GOT3 (cell line): ENCODE data around the gene NAA25.
A peak's percentile ranks its signal among the peaks of the same experiment; 100 is the strongest.
"Not testable (repeated sequence)": the region's sequence is repeated elsewhere in the genome, so short reads cannot be mapped to it uniquely, and the experiment has no call there.

Source experiments
- DNase-seq: peaks from one replicate; lab custom pipeline; 2025; ENCODE audit warnings: mixed read lengths; lab: John Stamatoyannopoulos, UW

Gene NAA25

DNA sequence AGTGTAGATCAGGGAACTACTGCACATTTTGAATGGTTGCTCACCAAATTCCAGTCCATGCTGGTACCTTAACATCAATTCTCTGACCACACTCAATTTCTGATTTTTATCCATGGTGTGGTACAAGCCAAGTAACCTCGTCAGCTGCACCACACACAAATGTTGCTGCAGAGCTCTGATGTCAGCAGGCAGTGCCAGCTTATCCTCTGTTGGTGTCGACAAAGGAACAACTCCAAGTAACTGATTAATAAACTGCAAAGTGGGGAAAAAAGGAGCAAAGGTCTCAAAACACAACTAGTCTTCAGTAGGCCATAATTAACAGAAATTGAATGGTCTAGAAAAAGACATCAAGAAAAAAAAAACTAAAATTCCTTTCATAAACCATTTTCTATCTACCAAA is 47.4 kb downstream of the NAA25 start:
- no peak for DNase-seq

DNA sequence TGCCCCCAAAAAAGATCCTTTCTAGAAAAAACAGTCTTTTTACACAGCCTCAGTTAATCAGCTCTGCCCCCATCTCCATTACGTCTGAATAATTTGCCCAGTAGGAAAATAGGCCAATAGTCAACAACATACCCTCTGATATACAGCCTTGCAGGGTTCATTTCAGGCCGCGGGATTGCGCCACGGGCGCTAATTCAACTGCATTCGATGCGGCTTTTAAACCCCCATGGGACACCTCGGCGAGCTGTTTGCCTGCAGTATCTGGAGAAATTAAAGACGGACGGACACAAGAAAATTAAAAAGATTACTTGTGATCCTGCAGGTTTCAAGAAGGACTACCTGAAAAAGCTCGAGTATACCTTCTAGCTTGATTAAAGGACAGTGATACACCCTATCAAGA is 59.2 kb downstream of the NAA25 start:
- DNase-seq = no peak

DNA sequence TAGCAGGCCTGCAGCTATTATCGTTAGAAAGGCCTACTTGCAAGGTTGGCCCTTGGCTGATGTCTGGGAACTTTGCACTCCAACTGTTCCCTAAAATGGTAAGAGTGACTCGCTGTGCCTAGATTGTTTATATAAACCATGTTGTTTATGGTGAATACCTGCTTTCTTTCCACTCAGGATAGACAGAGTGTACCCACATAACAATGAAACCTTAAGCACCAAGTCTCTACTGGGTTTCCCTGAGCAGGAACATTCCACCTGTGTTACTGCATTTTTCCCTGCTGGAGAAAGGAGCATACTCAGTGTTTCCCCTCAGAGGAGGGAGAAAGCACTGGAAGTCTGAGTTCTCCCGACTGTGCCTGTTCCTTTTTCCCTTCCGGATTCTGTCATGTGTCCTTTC is 62.6 kb downstream of the NAA25 start:
- DNase-seq = no peak

DNA sequence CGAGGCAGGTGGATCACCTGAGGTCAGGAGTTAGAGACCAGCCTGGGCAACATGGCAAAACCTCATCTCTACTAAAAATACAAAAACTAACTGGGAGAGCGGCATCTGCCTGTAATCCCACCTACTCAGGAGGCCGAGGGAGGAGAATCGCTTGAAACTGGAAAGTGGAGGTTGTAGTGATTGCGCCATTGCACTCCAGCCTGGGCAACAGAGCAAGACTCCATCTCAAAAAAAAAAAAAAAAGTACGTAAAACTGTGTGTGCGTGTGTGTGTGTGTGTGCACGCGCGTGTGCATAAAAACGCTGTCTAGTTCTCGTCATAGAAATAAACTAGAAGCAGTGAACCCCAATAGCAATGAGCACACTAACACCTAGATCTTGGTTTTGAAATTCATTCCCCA is 72.0 kb downstream of the NAA25 start:
- not testable (repeated sequence) for DNase-seq

DNA sequence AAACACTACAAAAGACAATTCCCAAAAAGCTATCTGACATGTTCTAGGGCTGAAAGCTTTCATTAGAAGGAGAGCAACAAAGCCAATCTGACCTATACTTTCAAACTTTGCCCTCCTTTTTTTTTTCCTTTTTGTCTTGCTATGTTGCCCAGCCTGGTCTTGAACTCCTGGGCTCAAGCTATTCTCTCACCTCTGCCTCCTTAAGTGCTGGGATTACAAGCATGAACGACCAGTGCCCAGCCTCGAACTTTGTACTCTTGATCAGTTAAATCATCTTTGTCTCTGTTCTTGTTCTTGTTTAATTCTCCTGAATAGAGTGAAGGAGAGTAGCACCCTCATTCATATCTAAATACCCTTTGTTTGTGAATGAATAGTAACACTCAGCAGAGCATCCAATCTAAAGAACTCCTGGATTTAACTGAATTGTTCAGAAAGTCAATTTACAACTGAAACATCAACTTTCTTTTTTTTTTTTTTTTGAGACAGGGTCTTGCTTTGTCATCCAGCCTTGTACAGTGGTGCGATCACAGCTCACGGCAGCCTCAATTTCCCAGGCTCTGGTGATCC is 73.3 kb downstream of the NAA25 start:
- DNase-seq = no peak

DNA sequence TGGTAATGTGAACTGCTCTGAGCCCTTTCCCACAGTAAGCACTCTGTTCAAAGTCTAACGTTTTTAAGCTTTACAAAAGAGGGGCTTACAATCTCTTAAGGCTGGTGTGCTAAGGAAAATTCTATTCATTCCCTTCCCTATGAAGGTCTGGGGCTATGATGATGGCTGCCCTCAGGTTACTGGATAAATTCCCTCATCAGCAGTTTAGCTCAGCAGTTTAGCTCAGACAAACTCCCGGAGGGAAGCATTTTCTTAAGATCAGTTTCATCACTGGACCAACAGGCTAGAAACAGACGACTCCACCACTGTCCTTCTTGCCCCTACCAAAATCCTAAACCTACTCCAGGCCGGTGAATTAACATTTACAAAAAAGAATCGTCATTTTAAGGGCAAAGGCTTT is 76.3 kb downstream of the NAA25 start:
- no peak for DNase-seq

DNA sequence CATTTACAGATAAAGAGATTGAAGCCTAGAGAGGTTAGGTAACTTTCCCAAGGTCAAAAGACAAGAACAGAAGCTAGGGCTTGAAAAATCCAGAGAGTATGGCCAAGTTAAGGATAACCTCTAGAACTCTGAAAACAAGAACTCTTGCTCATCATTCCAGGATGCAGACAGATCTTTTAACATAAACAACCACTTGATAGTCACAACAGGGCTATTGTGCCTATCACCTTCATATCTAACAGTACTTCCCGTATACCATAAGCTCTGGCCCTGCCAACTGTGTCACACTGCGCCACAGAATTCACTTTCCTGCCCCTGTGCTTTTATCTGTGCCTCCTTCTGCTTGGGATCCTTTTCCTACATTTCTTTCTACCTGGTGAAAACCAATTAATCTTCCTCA is 77.1 kb downstream of the NAA25 start:
- no peak for DNase-seq

DNA sequence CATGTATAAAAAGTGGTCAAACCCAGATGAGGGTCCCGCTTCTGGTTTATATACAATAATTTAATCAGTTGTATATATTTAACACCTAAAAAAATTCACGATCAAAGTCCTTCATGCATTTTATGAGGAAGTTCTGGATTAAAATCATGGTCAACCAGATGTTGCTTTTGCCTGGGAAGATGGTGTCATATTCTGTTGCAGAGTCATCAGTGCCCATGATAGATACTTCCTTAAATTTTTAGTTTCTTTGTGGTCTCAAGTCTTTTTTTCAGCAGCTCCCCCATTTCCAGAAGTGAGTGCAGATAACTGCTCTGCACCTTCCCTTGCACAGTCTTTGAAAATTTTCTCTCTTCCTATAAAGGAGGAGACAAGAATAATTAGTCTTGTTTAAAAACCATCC is 79.3 kb downstream of the NAA25 start:
- no peak for DNase-seq

DNA sequence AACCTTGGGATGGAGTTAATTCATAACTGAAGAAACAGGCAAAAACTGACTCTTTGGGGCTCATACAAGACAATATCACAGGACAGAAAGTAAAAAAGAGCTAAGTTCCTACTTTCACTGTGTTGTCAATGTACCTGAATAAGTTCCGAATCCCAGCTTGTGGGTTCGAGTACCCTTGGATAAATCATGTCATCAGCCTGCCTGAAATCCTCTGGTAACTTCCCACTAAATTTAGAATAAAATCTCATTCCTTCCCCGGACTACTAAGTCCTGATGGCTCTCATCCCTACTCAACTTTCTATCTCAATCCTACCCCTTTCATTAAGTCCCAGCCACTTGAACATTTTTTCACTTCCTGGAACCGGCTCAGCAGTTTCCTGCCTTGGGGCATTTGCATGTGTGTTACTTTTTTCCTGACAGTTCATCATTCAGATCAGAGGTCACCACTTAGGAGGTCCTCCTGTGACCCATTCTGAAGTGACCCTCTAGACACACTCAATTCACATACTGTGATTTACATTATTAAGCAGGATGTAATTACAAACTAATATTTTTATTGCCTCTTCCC is 82.7 kb downstream of the NAA25 start:
- no peak for DNase-seq

DNA sequence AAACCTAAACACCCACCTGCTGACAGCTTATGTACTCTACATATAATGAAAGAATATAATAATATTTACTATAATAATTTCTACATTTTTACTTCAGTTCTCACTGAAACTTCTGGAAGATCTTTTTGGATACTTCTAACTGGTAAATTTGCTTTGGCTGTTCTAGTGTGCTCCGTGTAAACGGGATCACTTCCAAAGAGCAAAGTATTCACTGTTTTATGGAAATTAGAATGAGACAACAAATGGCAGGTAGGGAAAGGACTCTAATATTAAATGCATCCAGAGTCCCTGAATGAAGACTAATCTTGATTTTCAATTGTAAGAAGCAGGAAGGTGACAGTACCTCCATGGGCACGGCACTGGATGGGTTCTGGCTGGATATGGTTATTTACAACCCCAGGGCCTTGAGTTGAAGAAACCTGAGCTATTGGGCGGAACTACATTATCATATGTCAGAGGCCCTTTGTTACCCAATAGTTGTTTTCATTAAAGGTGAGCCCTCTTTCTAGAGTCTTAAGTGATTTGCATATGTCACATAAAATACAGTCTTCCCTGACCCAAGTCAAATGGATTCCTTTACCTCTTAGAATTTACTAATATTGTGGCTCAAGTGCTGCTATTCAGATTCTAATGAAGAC is 84.7 kb downstream of the NAA25 start:
- DNase-seq = no peak

DNA sequence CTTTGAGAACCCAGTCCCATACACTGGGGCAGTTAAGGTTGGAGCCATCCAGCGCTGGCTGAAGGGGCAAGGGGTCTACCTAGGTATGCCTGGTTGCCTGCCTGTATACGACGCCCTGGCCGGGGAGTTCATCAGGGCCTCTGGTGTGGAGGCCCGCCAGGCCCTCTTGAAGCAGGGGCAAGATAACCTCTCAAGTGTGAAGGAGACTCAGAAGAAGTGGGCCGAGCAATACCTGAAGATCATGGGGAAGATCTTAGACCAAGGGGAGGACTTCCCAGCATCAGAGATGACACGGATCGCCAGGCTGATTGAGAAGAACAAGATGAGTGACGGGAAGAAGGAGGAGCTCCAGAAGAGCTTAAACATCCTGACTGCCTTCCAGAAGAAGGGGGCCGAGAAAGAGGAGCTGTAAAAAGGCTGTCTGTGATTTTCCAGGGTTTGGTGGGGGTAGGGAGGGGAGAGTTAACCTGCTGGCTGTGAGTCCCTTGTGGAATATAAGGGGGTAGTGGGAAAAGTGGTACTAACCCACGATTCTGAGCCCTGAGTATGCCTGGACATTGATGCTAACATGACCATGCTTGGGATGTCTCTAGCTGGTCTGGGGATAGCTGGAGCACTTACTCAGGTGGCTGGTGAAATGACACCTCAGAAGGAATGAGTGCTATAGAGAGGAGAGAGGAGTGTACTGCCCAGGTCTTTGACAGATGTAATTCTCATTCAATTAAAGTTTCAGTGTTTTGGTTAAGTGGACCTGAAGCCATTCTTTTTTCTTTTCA is 86.2 kb downstream of the NAA25 start:
- no peak for DNase-seq

DNA sequence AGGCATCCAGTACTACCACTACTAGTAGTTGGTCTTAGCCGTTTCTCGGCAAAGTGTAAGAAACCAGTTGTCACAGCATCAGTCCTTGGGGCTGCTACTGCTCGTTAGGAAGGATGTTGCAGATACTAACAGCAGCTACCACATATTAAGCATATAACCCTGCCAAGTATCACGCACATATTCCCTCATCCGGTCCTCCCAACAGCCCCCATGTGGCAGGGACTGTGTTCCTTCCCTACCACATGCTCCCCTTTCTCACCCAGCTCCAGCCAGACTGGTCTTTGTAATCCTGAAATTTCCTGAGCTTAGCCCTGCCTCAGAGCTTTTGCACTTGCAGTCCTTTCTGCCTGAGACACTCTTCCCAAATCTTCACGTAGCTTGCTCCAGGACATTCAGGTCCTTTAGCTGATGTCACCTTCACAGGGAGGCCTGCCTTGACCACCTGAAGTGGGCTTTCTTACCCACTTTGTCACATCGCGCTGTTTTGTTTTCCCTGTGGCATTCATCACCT is 87.6 kb downstream of the NAA25 start:
- no peak for DNase-seq

DNA sequence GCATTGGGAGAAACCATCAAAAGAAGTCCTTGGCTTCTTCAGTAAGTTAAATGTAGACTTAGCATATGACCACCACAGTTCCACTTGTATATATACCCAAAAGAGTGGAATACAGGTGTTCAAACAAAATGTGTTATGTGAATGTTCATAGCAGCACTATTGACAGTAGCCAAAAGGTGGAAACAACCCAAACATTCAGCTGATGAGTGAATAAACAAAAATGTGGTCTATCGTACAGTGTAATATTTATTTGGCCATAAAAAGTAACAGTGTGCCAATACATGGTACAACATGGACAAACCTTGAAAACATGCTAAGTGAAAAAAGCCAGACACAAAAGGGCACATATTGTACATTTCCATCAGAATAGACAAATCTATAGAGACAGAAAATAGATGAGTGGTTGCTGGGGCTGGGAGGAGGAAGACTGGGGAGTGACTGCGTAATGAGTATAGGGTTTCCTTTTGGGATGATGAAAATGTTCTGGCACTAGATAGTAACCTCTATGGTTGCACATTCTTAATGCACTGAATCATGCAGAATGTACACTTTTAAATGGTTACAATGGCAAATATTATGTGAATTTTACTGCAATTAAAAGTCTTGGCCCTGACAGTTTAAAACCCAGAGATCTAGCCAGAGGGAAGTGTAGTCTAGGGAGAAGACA is 89.9 kb downstream of the NAA25 start:
- no peak for DNase-seq

DNA sequence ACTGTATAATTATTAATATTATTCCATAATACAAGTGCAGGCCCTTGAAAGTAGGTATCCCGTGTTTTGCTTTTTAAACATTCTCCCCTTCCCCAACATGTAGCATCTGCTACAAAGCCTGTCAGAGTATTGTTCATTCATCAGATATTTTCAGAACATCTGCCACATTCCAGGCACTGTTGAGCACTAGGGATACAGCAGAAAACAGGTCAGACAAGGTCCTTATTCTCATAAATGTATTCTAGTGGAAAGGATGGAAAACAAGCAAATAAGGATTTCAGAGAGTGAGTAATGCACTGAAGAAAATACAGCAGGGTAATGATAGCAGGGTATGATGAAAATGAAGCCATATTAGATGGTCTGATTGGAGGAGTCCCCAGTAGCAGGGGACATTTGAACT is 91.5 kb downstream of the NAA25 start:
- no peak for DNase-seq

DNA sequence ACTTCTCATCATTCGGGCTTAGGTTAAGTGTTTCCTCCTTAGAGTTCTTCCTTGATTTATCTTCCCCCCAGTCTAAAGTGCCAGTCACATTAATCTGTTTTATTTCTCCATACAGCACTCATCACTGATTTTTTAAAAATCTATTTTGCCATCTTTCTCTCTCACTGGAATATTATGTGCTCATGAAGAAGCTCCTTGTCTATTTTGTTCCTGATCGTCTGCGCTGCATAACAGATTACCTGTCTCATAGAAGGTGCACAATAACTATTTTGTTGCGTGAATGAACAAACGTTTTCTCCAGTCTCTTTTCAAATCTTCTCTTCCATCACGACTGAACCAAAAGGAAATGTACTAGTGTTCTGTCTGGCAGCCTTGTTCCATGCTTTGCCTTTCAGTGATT is 92.6 kb downstream of the NAA25 start:
- DNase-seq = no peak

DNA sequence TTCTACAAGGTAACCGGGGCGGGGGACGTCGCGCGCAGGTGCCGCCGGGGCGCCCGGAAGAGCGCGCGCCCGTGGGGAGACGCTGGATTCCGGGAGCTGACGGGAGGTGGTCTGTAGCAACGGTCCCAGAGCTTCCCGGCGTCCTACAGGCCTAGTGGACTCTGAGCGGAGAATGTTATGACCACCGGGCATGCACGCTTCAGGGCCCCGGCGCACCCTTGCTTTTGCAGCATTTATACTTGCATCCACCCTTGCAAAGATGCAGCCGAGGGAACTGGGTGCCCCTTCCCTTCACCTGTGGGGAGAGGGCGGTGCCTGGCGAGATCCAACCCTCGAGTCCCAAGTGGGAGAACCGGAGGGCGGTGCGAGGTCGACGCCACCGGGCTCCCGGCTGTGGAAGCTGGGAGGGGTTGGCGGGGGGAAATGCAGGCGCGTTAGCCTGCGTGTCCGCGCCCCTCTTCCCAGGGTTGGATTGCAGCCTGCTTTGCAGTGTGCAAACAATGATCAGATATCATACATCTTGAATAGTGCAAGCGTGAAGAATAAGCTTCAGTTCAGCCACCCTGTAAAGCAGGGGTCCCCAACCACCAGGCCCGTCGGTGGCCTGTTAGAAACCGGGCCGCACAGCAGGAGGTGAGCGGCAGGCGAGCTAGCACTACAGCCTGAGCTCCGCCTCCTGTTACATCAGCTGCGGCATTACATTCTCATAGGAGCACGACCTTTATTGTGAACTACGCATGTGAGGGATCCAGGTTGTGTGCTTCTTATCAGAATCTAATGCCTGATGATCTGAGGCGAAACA is 94.8 kb downstream of the NAA25 start:
- DNase-seq = no peak

DNA sequence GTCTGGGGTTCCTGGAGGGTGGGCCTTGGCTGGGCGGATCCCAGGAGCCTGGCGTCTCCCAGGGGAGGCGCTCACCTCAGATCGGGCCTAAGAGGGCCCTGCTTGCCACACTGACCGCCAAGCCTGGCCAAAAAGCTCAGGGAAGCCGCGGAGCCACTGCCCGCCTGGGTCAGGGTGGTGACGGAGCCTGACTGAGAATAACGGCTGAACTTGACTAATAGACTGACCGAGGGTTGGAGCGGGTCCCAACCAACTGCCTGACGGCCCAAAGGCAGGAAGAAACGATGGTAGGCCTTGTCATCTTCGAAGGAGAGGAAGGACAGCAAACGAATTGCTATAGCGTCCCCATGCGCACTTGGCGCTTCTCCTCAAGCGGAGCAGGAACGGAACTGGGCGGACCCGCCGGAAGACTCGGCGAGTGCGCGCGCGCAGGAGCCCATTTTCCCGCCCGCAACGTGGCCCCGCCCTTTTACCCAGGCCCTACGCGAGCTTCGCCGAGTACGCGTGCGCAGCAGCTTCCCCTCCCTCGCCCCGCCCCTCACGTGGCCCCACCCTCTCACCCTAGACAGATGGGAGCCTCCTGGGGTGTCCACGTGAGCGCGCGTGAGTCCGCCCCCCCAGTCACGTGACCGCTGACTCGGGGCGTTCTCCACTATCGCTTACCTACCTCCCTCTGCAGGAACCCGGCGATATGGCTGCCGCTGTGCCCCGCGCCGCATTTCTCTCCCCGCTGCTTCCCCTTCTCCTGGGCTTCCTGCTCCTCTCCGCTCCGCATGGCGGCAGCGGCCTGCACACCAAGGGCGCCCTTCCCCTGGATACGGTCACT is 95.6 kb downstream of the NAA25 start, which contains the start of the genes ERP29 and TMEM116:
Gene ERP29, plus strand, starts transcription at position 652 of the 826 bp plus-strand sequence. Its CDS starts 40 bp downstream, at position 692.
Gene TMEM116, minus strand, starts transcription at position 391 of the 826 bp plus-strand sequence. CDS start 7,895 bp downstream, outside the sequence.
- DNase-seq = peak; percentile 89

DNA sequence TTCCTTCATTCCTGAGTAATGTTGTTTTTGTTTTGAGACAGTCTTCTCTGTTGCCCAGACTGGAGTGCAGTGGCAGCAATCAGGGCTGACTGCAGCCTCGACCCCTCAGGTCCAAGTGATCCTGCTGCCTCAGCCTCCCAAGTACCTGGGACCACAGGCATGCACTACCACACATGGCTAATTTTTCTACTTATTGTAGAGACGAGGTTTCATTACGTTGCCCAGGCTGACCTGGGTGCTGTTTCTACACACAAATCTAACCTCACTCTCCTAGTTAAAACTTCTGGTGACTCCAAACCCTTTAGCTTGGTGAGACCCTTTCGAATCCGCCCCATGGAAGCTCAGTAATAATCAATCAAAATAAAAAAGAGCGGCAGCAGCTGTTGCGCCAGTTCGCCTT is 96.9 kb downstream of the NAA25 start:
- DNase-seq = no peak

DNA sequence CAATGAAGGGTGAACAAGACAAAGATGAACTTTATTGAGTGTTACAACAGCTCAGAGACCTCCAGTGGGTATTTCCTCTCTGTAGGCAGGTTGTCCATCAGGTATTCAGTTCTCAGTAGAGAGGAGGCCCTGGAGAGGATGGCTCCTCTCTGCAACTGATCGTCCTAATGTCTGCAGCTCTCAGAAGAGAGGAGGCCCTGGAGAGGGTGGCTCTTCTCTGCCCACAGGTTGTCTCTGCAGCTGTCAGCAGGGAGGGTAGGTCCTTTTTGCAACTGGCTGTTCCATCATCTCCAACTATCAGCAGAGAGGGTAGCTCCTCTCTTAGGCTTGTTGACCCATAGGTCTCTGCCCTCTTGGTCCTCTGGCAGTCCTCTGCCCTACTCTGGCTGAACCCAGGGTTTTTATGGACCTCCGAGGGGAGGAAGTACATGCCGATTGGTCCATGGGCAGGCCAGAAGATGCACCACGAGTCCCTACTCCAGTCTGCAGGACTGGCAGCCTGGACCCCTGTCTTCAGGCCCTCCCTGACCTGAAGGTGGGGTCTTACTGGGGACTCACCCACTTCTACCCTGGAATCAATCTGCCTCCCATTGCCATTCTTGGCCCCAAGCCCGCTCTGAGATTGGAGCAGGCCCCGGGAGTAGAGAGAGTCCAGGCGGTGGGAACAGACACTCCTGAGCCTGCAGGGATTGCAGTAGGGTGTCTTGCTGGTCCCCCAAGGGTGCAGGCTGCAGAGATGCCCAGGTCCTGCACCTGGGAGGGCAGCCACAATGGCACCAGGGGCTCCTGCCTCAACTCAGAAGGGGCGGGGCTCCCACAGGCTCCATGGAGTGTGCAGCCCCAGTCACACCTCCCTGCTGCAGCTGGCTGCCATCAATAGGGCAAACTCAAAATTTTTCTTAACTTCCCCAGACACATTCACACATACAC is 97.9 kb downstream of the NAA25 start:
- DNase-seq = no peak
